SHP77 treated with DMSO at 0.1 percent for 48 hours (cell line): ENCODE measurements around the gene DLX2.

Experiments
- DNase-seq: peaks from one replicate; lab custom pipeline; 2025; lab: John Stamatoyannopoulos, UW

Gene DLX2

GRCh38 chr2:172053486-172053885 is 49.2 kb downstream of the DLX2 start:
- no peak for DNase-seq

- DNase-seq: peak; percentile 72
Observed at GRCh38 chr2:172052000-172052983, 50.4 kb downstream of the DLX2 start.

- no peak for DNase-seq
Observed at GRCh38 chr2:172050479-172051125, 52.1 kb downstream of the DLX2 start.

GRCh38 chr2:172049567-172050120 is 53.1 kb downstream of the DLX2 start:
- DNase-seq: no peak
